ENCODE results near the gene TMEM87A.

- no peak for TF ChIP-seq EZH2phosphoT487 (IDR thresholded peaks at IDR 0.05; ENCODE audit: low read length)
- no peak for TF ChIP-seq CTCF (IDR thresholded peaks at IDR 0.05; ENCODE audit: low read length)
- TF ChIP-seq EZH2 (optimal IDR thresholded peaks at IDR 0.05; ENCODE audit: low read depth, low read length), result no peak
Observed at GRCh38 chr15:42286445-42287029, 13.3 kb upstream of the TMEM87A start.

Measured in MM.1S (cell line).